Measurements from ENCODE around the gene SULT1E1. TPM values are rescaled to one million over a fixed set of nuclear protein-coding genes. Genes with fewer than 3 reads are reported as not detected.
"Not testable (repeated sequence)": the region's sequence is repeated elsewhere in the genome, so short reads cannot be mapped to it uniquely, and the experiment has no call there.

SULT1E1 gene
- total RNA-seq, 1 donor from 2014 or later: not detected

DNA sequence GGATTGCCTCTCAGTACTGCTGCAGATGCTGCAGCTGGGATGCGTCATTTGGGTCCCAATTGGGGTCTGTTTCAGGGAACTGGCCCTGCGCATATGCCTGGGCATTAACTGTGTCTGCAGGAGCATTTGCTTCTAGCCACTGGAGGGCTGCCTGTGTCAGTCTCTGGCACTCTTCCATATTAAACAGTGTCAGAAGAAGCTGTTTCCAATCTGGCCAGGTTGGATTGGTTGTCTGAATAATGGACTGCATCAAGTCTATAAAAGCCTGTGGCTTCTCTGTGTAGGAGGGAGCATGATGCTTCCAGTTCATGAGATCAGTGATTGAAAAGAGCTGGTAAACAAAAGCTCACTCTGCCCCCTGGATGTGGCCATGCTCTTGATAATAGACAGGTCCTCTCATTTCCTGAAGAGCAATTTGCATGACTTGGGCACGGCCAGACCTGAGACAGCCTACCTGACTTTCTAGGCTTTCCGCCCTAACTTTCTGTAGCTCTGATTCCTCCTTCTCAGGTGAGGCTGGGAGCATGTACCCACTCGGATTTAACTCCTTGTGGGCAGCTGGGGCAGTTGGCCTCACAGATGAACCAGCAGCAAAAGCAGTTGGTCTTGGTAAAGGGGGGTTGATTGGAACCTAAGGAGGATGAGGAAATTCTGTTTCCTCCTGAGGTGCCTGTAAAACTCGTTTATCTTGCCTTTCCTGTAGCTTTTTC is 29.2 kb downstream of the SULT1E1 start:
- H3K4me3 ChIP-seq: no peak overlapping the region
- intact Hi-C loops (cut with micrococcal nuclease): no loop called here
- no peaks in the 10 kb centered on the region for H3K36me3 ChIP-seq
- no peaks in the 10 kb centered on the region for H3K4me1 ChIP-seq
- TF ChIP-seq, protein P1, sequence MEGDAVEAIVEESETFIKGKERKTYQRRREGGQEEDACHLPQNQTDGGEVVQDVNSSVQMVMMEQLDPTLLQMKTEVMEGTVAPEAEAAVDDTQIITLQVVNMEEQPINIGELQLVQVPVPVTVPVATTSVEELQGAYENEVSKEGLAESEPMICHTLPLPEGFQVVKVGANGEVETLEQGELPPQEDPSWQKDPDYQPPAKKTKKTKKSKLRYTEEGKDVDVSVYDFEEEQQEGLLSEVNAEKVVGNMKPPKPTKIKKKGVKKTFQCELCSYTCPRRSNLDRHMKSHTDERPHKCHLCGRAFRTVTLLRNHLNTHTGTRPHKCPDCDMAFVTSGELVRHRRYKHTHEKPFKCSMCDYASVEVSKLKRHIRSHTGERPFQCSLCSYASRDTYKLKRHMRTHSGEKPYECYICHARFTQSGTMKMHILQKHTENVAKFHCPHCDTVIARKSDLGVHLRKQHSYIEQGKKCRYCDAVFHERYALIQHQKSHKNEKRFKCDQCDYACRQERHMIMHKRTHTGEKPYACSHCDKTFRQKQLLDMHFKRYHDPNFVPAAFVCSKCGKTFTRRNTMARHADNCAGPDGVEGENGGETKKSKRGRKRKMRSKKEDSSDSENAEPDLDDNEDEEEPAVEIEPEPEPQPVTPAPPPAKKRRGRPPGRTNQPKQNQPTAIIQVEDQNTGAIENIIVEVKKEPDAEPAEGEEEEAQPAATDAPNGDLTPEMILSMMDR (IDR thresholded peaks at IDR 0.05; ENCODE audit: borderline replicate concordance): no peak
- peaks cover 4% of the 10 kb centered on the region for H3K9me3 ChIP-seq (replicated peaks)
- H3K27me3 ChIP-seq (ENCODE audit: low read depth): no peaks in the 10 kb centered on the region
- no peak overlapping the region for H3K27ac ChIP-seq (replicated peaks)
- DNase-seq: no peak

DNA sequence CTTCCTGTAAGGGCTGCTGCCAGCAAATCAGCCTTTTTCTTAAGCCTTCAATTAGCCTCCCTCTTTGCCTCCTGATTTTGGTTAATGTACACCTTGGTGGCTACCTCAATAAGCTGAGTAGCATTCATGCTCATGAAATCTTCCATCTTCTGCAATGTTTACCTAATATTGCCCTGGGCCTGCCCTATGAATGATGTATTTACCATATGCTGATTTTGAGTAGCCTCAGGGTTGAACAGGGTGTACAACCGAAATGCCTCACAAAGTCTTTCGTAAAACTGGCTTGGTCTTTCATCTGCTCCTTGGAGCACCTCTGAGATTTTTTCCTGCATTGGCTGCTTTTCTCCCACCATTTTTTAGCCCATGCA is 29.8 kb downstream of the SULT1E1 start:
- intact Hi-C loops (cut with micrococcal nuclease): no loop called here
- no peaks in the 10 kb centered on the region for H3K4me1 ChIP-seq

DNA sequence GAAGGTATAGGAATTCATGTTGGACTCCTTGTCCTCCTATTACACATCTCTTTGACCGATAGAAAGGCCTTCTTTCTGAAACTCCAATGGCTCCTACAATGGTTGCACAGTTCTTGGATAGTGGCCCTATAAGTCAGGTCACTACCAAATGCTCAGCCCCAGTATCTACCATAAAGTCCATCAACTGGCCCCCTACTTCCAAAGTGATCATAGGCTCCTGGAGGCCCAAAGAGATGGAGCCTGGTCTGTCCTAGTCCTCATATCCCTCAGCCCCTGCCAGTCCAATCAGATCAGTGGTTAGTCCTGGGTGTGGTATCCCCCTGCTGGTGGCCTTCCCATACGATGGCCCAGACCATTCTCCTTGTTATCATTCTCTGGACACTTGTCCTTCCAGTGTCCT is 30.3 kb downstream of the SULT1E1 start:
- Histone ChIP-seq H3K27me3 (ENCODE audit: low read depth) (no peaks in the 10 kb centered on the region), H3K4me3 (no peak overlapping the region), H3K9me3 (replicated peaks) (peaks cover 15% of the 10 kb centered on the region), H3K4me1 (no peaks in the 10 kb centered on the region), H3K27ac (replicated peaks) (no peak overlapping the region), H3K36me3 (no peaks in the 10 kb centered on the region)
- intact Hi-C loops (cut with micrococcal nuclease): no loop called here
- TF ChIP-seq, protein P1 (IDR thresholded peaks at IDR 0.05; ENCODE audit: borderline replicate concordance): no peak
- DNase-seq: no peak

More for the DNA sequence above, 29.8 kb downstream of the SULT1E1 start:
- H3K27me3 ChIP-seq (ENCODE audit: low read depth): no peaks in the 10 kb centered on the region
- peaks cover 10% of the 10 kb centered on the region for H3K9me3 ChIP-seq (replicated peaks)
- no peak overlapping the region for H3K27ac ChIP-seq (replicated peaks)
- no peak overlapping the region for H3K4me3 ChIP-seq
- H3K36me3 ChIP-seq: no peaks in the 10 kb centered on the region
- DNase-seq: no peak
- TF ChIP-seq, protein P1 (IDR thresholded peaks at IDR 0.05; ENCODE audit: borderline replicate concordance): no peak

DNA sequence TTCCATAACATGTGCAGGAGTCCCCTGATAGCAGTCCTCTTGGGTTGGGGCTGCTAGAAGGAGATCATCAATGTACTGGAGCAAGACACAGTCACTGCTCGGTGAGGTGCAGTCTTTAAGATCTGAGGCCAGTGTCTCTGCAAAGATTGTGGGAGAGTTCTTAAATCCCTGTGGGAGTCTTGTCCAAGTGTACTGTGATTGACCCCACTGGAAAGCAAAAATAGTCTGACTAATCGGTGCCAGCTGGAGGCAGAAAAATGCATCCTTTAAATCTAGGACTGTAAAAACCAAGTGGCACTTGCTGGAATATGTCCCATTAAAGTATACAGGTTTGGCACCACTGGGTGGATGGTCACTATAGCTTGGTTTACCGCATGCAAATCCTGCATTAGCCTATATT is 31.1 kb downstream of the SULT1E1 start:
- Histone ChIP-seq H3K36me3 (no peaks in the 10 kb centered on the region), H3K27ac (replicated peaks) (no peak overlapping the region), H3K4me1 (no peaks in the 10 kb centered on the region), H3K4me3 (no peak overlapping the region), H3K9me3 (replicated peaks) (peaks cover 22% of the 10 kb centered on the region), H3K27me3 (ENCODE audit: low read depth) (no peaks in the 10 kb centered on the region)
- DNase-seq: no peak
- intact Hi-C loops (cut with micrococcal nuclease): no loop called here
- TF ChIP-seq, protein P1 (IDR thresholded peaks at IDR 0.05; ENCODE audit: borderline replicate concordance): no peak

DNA sequence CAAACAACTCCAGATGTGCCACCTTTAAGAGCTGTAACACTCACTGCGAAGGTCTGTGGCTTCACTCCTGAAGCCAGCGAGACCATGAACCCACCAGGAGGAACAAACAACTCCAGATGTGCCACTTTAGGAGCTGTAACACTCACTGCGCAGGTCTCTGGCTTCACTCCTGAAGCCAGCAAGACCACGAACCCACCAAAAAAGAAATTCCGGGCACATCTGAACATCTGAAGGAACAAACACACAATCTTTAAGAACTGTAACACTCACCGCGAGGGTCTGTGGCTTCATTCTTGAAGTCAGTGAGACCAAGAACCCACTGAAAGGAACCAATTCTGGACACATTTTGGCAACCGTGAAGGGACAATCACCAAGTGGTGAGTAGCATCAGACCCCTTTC is 34.9 kb downstream of the SULT1E1 start:
- H3K27ac ChIP-seq (replicated peaks); intact Hi-C loops (cut with micrococcal nuclease); DNase-seq; H3K4me1 ChIP-seq; H3K36me3 ChIP-seq; H3K4me3 ChIP-seq; H3K27me3 ChIP-seq (ENCODE audit: low read depth): not testable (repeated sequence)
- H3K9me3 ChIP-seq (replicated peaks): peaks cover 36% of the 10 kb centered on the region

DNA sequence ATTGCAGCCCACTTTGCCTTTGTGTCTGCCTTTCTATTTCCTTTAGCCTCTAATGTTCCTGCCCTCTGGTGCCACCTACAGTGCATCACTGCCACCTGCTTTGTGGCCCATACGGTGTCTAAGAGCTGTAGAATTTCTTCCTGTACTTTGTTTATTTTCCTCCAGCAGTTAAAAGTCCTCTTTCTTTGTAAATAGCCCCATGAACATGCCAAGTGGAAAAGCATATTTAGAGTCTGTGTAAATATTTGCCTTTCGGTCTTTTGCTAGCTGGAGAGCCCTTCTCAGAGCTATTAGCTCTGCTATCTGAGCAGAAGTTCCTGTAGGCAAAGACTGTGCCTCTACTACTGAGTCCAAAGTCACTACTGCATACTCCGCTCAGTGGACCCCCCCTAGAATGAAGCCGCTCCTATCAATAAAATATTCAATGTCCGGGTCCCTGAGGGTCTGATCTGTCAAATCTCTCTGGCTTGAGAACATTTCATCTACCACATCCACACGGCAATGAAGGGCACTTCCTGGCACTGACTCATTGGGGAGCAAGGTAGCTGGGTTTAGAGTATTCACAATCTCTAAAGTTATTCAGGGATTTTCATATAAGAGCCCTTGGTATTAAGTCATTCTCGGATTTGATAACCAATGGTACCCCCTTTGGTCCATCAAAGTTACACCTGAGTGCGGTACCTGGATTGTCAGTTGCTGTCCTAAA is 36.3 kb downstream of the SULT1E1 start:
- intact Hi-C loops (cut with micrococcal nuclease): no loop called here
- Histone ChIP-seq H3K9me3 (replicated peaks) (peaks cover 36% of the 10 kb centered on the region), H3K36me3 (no peaks in the 10 kb centered on the region), H3K27ac (replicated peaks) (no peak overlapping the region), H3K4me3 (no peak overlapping the region), H3K4me1 (no peaks in the 10 kb centered on the region), H3K27me3 (ENCODE audit: low read depth) (no peaks in the 10 kb centered on the region)
- DNase-seq: no peak
- TF ChIP-seq, protein P1 (IDR thresholded peaks at IDR 0.05; ENCODE audit: borderline replicate concordance): no peak

Data from left ventricle myocardium inferior (tissue), 1 donor.